NCI-H748 (cell line): ENCODE measurements around the gene GSC.
"Not testable (repeated sequence)": the region's sequence is repeated elsewhere in the genome, so short reads cannot be mapped to it uniquely, and the experiment has no call there.

Experiments
- DNase-seq: peaks from one replicate; lab custom pipeline; 2025; ENCODE audit not compliant: unreplicated experiment; lab: John Stamatoyannopoulos, UW

The GSC gene

GRCh38 chr14:94747739-94748138, 22.2 kb downstream of the GSC start:
- DNase-seq, result no peak

- not testable (repeated sequence) for DNase-seq
These were observed 22.8 kb downstream of the GSC start for GRCh38 chr14:94747153-94747552.

DNA sequence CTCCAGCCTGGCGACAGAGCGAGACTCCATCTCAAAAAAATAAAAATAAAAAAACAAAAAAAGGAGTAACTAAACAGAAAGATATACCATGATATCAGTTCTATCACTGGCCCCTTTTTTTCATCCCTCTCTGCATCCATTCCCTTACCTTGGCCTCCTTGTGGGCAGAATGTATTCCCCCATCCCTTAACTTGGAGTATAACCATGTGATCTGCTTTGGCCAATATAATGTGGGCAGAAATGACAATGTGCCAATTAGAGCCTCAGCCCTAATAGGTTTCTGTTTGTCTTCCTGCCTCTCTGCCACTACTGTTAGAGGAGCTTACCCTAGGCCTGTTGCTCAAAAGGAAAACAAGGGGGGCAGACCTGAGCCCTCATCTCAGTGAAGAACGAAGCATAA, 23.8 kb downstream of the GSC start:
- DNase-seq, result no peak

- DNase-seq, result no peak
These were observed 31.2 kb downstream of the GSC start for GRCh38 chr14:94738751-94739150.

DNA sequence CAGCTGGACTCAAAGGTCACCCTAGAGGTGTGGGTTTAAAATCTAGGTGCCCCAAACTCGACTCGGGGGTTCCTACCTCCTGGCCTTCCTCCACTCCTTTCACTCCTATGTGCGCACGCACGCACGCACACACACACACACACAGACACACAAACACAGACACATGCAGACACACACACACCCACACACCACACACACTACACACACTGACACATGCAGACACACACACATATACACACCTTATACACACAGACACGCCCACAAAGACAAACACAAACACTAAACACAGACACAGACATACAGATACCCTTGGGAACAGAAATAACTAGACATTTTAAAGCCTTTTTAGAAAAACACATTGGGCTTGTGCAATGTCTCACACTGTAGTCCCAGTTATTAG, 31.8 kb downstream of the GSC start:
- DNase-seq, result no peak

GRCh38 chr14:94728950-94729349, 41.0 kb downstream of the GSC start:
- no peak for DNase-seq

DNA sequence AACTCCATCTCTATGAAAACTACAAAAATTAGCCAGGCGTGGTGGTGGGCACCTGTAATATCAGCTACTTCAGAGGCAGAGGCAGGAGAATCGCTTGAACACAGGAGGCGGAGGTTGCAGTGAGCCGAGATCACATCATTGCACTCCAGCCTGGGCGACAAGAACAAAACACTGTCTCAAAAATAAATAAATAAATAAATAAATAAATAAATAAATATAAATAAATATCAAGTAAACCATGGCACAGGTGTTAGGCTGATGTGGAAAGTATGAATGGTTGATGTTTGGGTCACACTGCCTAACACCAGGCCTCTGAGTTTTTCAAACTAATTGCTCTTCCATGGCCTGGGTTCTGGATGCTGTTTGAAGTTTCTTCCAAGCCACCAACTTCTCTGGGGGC, 41.5 kb downstream of the GSC start:
- not testable (repeated sequence) for DNase-seq

DNA sequence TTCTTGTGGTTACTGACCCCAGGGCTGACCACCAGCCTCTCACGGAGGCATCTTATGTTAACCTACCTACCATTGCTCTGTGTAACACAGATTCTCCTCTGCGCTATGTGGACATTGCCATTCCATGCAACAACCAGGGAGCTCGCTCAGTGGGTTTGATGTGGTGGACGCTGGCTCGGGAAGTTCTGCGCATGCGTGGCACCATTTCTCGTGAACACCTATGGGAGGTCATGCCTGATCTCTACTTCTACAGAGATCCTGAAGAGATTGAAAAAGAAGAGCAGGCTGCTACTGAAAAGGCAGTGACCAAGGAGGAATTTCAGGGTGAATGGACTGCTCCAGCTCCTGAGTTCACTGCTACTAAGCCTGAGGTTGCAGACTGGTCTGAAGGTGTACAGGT, 43.3 kb downstream of the GSC start:
- not testable (repeated sequence) for DNase-seq

DNA sequence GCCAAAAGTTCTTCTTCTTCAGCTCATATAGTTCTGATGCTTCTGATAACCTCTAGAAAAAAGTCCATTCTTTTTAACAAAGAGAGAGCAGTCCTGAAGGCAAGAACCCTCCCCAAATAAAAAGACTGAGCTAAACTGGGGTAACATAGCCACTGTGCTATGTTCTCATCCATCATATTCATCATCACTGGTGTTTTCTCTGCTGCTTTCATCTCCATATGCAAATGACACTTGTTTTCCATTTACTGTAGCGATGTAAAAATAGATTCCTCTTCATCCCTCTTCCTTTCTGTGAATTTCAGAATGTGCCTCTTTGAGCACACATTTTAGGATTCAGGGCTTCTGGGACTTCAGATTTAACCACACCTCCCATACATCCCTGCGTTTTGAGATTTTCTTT, 44.9 kb downstream of the GSC start:
- no peak for DNase-seq

DNA sequence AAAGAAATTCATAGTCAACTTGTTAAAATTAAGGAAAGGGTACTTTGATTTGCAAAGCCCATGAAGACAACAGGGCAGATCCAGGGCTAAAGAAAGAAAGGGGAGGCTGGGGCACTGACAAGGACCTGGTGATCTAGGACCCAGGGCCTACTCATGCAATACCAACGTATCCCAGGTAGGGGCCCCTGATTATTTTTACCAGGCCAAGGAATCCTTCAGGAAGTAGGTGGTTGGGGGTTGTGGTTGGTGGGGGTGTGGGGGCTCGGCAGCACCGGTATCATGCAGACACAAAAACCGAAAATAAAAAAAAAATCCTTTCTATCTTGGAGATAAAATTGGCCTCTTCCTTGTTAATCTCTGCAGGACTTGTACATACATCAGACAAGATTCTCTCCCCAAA, 47.5 kb downstream of the GSC start:
- DNase-seq, result no peak
